GM19035 (cell line): ENCODE results near the gene MT2A.

Experiments
- ATAC-seq: cut with Tn5 transposase; IDR thresholded peaks from one replicate; pipeline ENCODE4 v1.9.1; 2021; ENCODE audit not compliant: unreplicated experiment

The MT2A gene

GRCh38 chr16:56636616-56637413 is 28.4 kb downstream of the MT2A start:
- no peak for ATAC-seq

DNA sequence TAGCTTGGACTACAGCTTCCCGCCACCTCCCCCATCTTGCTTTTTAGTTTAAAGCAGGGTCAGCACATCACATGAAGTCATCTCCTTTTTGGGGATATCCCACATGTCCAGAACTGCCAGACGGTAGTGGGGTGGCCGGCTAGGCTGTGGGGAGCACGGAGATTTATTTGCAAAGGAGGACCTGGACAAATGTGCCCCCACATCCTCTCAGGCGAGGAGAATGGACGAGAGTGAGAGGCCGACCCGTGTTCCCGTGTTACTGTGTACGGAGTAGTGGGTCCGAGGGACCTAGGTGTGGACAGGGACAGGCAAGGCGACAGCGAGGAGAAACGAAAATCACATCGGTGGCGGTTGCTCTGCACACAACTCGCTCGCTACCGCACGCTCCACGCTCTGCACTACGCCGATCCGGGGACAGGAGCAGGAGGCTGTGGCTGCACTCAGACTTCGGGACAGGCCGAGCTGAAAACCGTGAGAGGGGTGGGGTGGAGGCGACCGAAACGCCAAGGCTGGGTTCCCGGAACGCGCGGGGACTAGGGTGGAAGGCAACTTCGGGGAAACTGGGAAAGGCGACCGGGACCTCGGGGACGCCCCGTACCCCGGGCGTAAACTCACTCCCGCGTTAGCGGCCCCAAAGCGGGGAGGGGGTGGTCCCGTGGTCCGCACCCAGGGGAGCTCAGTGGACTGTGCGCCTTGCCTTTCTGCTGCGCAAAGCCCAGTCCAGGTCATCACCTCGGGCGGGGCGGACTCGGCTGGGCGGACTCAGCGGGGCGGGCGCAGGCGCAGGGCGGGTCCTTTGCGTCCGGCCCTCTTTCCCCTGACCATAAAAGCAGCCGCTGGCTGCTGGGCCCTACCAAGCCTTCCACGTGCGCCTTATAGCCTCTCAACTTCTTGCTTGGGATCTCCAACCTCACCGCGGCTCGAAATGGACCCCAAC is 29.7 kb downstream of the MT2A start, which contains the start of gene MT1A:
MT1A (plus strand) TSS at position 853 of the 937 bp plus-strand sequence; CDS start at position 926, 73 bp downstream.
- ATAC-seq: no peak

- no peak for ATAC-seq
Measured at GRCh38 chr16:56639045-56639444, 30.7 kb downstream of the MT2A start.

GRCh38 chr16:56640076-56640475 is 31.7 kb downstream of the MT2A start:
- no peak for ATAC-seq

- ATAC-seq: no peak
Measured at GRCh38 chr16:56641166-56641565, 32.8 kb downstream of the MT2A start.

DNA sequence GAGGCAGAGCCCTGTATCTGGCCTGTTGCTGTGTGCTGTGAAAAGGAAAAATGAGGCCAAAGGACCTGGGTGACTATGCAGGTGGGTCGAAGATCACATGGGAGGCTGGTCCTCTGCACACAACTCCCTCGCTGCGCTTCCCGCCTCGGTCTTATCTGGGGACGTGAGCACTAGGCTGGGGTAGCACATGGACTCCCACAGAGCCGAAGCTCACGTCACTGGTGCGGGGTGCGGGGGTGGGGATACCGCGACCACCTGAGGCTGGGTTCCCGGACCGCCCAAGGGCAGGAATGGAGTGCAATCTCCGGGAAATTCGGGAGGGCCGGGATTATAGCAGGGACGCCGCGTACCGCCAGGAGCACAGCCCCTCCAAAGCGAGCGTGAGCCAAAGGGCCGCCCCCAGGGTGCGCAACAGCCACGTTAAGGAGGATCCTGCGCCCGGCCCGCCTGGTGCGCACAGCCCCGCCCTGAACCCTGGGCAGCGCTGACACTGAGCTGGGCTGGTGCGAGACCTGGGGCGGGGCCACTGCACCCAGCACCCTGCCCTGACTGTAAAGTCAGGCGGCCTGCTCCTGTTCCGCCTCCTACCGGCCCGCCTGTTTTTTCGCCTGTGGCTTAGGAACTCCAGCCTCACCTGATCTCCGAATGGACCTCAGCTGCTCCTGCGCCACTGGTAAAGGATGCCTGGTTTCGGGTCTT is 34.8 kb downstream of the MT2A start:
- ATAC-seq: no peak

- no peak for ATAC-seq
Measured at GRCh38 chr16:56643833-56644232, 35.4 kb downstream of the MT2A start.

GRCh38 chr16:56645311-56645710 is 36.9 kb downstream of the MT2A start:
- ATAC-seq: no peak

- no peak for ATAC-seq
Measured at GRCh38 chr16:56645838-56646237, 37.5 kb downstream of the MT2A start.

DNA sequence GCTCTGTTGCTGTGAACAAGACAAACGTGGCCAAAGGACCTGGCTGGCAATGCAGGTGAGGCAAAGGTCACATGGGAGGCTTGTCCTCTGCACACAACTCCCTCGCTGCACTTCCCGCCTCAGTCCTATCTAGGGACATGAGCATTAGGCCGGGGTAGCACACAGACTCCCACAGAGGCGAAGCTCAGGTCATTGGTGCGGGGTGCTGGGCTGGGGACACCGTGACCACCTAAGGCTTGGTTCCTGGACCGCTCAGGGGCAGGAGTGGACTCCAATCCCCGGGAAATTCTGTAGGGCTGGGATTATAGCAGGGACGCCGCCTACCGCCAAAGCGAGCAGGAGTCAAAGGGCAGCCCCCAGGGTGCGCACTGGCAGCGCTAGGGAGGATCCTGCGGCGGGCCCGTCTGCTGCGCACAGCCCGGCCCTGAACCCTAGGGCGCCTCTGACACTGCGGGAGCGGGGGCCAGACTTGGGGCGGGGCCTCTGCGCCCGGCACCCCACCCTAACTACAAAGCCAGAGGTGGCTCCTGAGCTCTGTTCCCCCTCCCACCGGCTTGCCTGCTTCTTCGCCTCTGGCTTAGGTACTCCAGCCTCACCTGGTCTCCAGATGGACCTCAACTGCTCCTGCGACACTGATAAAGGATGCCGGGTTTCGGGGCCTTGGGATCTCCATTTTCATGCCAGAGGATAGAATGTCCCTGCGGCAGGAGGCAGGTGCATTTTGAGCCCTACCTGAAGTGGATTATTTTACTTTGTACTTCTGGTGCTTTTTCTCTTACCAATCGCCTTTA is 39.5 kb downstream of the MT2A start:
- ATAC-seq: no peak

DNA sequence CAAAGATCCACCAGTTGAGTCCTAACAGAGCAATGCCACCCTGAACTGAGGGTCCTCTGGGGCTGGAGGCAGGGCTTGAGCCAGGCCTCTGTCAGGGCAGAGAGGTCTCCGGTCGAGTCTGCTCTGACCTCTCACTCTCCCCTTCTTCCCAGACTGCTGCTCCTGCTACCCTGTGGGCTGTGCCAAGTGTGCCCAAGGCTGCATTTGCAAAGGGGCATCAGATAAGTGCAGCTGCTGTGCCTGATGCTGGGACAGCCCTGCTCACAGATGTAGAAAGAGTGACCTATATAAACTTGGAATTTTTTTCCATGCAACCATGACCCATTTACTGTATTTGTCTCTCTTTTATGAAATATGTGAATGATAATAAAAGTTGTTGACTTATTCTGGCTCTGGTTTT is 40.9 kb downstream of the MT2A start:
- no peak for ATAC-seq

DNA sequence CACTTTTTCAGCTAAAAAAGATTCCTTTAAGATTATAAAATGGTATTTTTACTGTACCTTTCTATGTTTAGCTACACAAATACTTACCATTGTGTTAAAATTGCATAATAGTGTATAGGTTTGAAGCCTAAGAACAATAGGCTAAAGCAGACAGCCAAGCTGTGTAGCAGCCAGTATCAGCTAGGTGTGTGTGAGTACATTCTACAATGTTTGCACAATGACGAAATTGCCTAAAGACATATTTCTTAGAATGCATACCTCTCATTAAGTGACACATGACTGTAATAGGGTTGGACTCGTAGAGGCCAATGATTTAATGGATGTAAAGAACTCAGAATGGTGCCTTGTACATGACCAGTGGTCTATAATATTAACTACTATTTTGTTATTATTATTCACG is 41.4 kb downstream of the MT2A start:
- no peak for ATAC-seq

- ATAC-seq: no peak
Measured at GRCh38 chr16:56651586-56651985, 43.2 kb downstream of the MT2A start, which contains the start of gene MT1B. Gene MT1B (plus strand): TSS chr16:56651886. CDS start chr16:56651954, 68 bp downstream.

- ATAC-seq: no peak
Measured at GRCh38 chr16:56652600-56652999, 44.2 kb downstream of the MT2A start.

DNA sequence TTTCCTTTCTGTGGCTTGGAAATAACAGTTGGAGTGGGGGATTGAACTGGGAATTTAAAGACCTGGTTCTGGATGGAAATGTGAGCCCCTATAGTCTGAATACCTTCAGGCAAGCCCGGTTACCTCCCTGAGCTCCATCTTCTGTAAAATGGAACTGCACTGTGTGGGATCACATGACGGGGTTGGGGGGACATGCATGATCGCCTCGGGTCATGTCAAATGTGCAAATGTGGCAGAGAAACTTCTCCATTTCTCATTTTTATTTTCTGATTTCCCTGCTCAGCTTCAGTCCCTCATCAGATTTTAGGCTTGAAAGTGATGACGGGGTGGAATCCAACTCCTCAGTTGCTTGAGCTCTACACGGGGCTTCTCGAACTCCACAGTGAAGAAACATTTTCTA is 44.8 kb downstream of the MT2A start:
- ATAC-seq: no peak

- no peak for ATAC-seq
Measured at GRCh38 chr16:56657555-56658326, 49.4 kb downstream of the MT2A start, which contains the start of gene MT1F. Gene MT1F (plus strand): TSS chr16:56657959. CDS start chr16:56658059, 100 bp downstream.

- no peak for ATAC-seq
Measured at GRCh38 chr16:56658327-56658875, 50.0 kb downstream of the MT2A start.
